ENCODE measurements around the gene TBX6.
"Not testable (repeated sequence)": the region's sequence is repeated elsewhere in the genome, so short reads cannot be mapped to it uniquely, and the experiment has no call there.

TBX6 gene

GRCh38 chr16:30132591-30132990, 40.9 kb upstream of the TBX6 start (continued):
- TF ChIP-seq ZNF565 (CRISPR knock-in tag; conservative IDR thresholded peaks at IDR 0.05; ENCODE audit: low read depth) (no peak), CREB5 (CRISPR knock-in tag; IDR thresholded peaks at IDR 0.05; ENCODE audit: low read depth) (no peak), ZFP3 (CRISPR knock-in tag; IDR thresholded peaks at IDR 0.05) (no peak)

GRCh38 chr16:30131869-30132475, 40.2 kb upstream of the TBX6 start:
- no peak for ATAC-seq
- TF ChIP-seq TCF4 (CRISPR knock-in tag; IDR thresholded peaks at IDR 0.05; ENCODE audit: borderline replicate concordance) (0 out of 2 replicates have a peak, but pooled peaks have one; percentile 12), ZFP3 (CRISPR knock-in tag; IDR thresholded peaks at IDR 0.05) (no peak)

GRCh38 chr16:30127993-30128392, 36.3 kb upstream of the TBX6 start:
- no peak for TF ChIP-seq ISL1 (CRISPR knock-in tag; IDR thresholded peaks at IDR 0.05)
- TF ChIP-seq TCF4 (CRISPR knock-in tag; IDR thresholded peaks at IDR 0.05; ENCODE audit: borderline replicate concordance) = no peak
- TF ChIP-seq CSDC2 (CRISPR knock-in tag; IDR thresholded peaks at IDR 0.05) = no peak
- no peak for TF ChIP-seq RARB (CRISPR knock-in tag; IDR thresholded peaks at IDR 0.05)
- no peak for TF ChIP-seq SNAI2 (CRISPR knock-in tag; IDR thresholded peaks at IDR 0.05)
- no peak for TF ChIP-seq ZNF565 (CRISPR knock-in tag; conservative IDR thresholded peaks at IDR 0.05; ENCODE audit: low read depth)
- TF ChIP-seq POU6F1 (CRISPR knock-in tag; IDR thresholded peaks at IDR 0.05; ENCODE audit: borderline replicate concordance, low read depth) = no peak
- no peak for TF ChIP-seq ZC3H10 (CRISPR knock-in tag; IDR thresholded peaks at IDR 0.05)
- no peak for TF ChIP-seq ESRRG (CRISPR knock-in tag; IDR thresholded peaks at IDR 0.05)
- no peak for TF ChIP-seq CREB5 (CRISPR knock-in tag; IDR thresholded peaks at IDR 0.05; ENCODE audit: low read depth)
- TF ChIP-seq ZFP3 (CRISPR knock-in tag; IDR thresholded peaks at IDR 0.05) = no peak
- no peak for TF ChIP-seq OSR1 (CRISPR knock-in tag; IDR thresholded peaks at IDR 0.05)
- TF ChIP-seq TOX (CRISPR knock-in tag; IDR thresholded peaks at IDR 0.05; ENCODE audit: borderline replicate concordance) = no peak
- no peak for ATAC-seq

GRCh38 chr16:30125690-30126089, 34.0 kb upstream of the TBX6 start:
- ATAC-seq = not testable (repeated sequence)

- TF ChIP-seq ZC3H10 (CRISPR knock-in tag; IDR thresholded peaks at IDR 0.05) = no peak
- no peak for TF ChIP-seq ZNF70 (CRISPR knock-in tag; IDR thresholded peaks at IDR 0.05)
- TF ChIP-seq CREB5 (CRISPR knock-in tag; IDR thresholded peaks at IDR 0.05; ENCODE audit: low read depth) = no peak
- no peak for TF ChIP-seq RARB (CRISPR knock-in tag; IDR thresholded peaks at IDR 0.05)
- TF ChIP-seq ZNF565 (CRISPR knock-in tag; conservative IDR thresholded peaks at IDR 0.05; ENCODE audit: low read depth) = no peak
- no peak for ATAC-seq
Measured at GRCh38 chr16:30124985-30125379, 33.3 kb upstream of the TBX6 start.

- peak; percentile 36 for ATAC-seq
- no peak for TF ChIP-seq CSRNP3 (CRISPR knock-in tag; IDR thresholded peaks at IDR 0.05)
- TF ChIP-seq PATZ1 (CRISPR knock-in tag; IDR thresholded peaks at IDR 0.05; ENCODE audit: borderline replicate concordance) = 0 out of 2 replicates have a peak, but pooled peaks have one; percentile 35
- TF ChIP-seq ZNF8 (CRISPR knock-in tag; IDR thresholded peaks at IDR 0.05) = no peak
- no peak for TF ChIP-seq ESRRG (CRISPR knock-in tag; IDR thresholded peaks at IDR 0.05)
Measured at GRCh38 chr16:30122604-30123160, 31.0 kb upstream of the TBX6 start.
